Measurements from ENCODE around the gene PIGS. TPM values are rescaled to one million over a fixed set of nuclear protein-coding genes. Genes with fewer than 3 reads are reported as not detected.

The PIGS gene
- total RNA-seq, 1 donor from 2014 or later: 71.5 TPM

DNA sequence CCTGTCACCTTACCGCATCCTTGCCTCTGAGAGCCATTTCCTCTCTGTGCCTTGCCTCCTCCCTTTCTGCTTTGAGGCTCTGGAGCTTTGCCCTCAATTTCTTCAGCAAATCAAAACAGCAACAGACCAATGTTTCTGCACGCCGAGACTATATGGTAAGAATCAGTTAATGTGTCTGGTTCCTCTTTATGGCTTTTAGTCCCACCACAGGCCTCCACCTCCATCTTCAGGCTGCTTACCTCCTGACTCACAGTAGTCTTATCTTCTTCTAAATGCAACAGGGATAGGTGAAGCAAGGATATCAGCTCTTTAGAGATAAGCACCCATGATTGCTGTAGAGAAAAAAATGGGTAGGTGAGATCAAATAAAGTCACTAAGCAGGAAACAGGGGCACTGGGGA is 14.5 kb upstream of the PIGS start:
- FAIRE-seq (no peak), DNase-seq (ENCODE audit: low read depth) (no peak)
- Histone ChIP-seq H3K79me2 (ENCODE audit: insufficient read depth, low read length) (no peaks in the 10 kb centered on the region), H3K4me1 (ENCODE audit: insufficient read depth, low read length) (no peaks in the 10 kb centered on the region), H3K9ac (ENCODE audit: low read length) (no peak overlapping the region), H3K27ac (ENCODE audit: low read depth, low read length) (no peak overlapping the region), H2AFZ (ENCODE audit: low read depth, low read length) (no peak overlapping the region), H3K27me3 (ENCODE audit: insufficient read depth, low read length) (no peaks in the 10 kb centered on the region), H4K20me1 (ENCODE audit: insufficient read depth, low read length) (no peaks in the 10 kb centered on the region), H3K9me3 (ENCODE audit: insufficient read depth, low read depth, low read length) (no peaks in the 10 kb centered on the region), H3K4me3 (ENCODE audit: insufficient read depth, low read depth, low read length) (no peak overlapping the region), H3K4me2 (ENCODE audit: low read length) (no peak overlapping the region), H3K36me3 (ENCODE audit: insufficient read depth, low read length) (peaks cover 44% of the 10 kb centered on the region)
- Mint-ChIP-seq H3K4me3 (ENCODE audit: unreplicated experiment) (no peak overlapping the region), H3K27me3 (ENCODE audit: low read depth, unreplicated experiment) (peaks cover 5% of the 10 kb centered on the region), H3K36me3 (ENCODE audit: low read depth, unreplicated experiment) (peaks cover 19% of the 10 kb centered on the region), H3K4me1 (ENCODE audit: low read depth, unreplicated experiment) (no peaks in the 10 kb centered on the region), H3K27ac (ENCODE audit: unreplicated experiment) (no peak overlapping the region), H3K9me3 (ENCODE audit: unreplicated experiment) (no peaks in the 10 kb centered on the region)
- TF ChIP-seq, protein P1, sequence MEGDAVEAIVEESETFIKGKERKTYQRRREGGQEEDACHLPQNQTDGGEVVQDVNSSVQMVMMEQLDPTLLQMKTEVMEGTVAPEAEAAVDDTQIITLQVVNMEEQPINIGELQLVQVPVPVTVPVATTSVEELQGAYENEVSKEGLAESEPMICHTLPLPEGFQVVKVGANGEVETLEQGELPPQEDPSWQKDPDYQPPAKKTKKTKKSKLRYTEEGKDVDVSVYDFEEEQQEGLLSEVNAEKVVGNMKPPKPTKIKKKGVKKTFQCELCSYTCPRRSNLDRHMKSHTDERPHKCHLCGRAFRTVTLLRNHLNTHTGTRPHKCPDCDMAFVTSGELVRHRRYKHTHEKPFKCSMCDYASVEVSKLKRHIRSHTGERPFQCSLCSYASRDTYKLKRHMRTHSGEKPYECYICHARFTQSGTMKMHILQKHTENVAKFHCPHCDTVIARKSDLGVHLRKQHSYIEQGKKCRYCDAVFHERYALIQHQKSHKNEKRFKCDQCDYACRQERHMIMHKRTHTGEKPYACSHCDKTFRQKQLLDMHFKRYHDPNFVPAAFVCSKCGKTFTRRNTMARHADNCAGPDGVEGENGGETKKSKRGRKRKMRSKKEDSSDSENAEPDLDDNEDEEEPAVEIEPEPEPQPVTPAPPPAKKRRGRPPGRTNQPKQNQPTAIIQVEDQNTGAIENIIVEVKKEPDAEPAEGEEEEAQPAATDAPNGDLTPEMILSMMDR (IDR thresholded peaks at IDR 0.05; ENCODE audit: insufficient read depth, low read depth, low read length): no peak
- TF ChIP-seq EZH2 (IDR thresholded peaks at IDR 0.05; ENCODE audit: insufficient read depth, low read length): no peak

DNA sequence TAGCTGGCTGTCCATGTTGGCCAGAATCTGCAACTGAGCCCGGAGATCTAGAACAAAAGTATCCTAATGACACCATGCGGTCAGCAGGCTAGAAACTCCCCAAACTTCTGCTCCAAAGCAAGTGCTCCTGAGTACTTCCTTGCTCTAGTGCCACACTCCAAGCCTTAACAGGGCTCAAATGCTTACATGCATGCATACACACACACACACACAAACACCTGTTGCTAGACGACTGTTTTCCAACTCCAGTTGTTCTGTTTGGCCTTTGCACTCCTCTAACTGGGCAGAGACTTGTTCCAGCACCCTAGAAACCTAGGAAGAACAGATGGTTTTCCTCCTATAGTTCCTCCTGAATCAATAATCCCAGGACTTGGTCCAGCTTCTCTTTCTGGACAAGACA is 13.1 kb upstream of the PIGS start:
- DNase-seq (ENCODE audit: low read depth): no peak
- no peak overlapping the region for H3K4me3 ChIP-seq (ENCODE audit: insufficient read depth, low read depth, low read length)
- no peak overlapping the region for H3K4me2 ChIP-seq (ENCODE audit: low read length)
- H3K4me3 Mint-ChIP-seq (ENCODE audit: unreplicated experiment): no peak overlapping the region
- peaks cover 47% of the 10 kb centered on the region for H3K36me3 ChIP-seq (ENCODE audit: insufficient read depth, low read length)
- no peak overlapping the region for H3K27ac Mint-ChIP-seq (ENCODE audit: unreplicated experiment)
- H3K9me3 ChIP-seq (ENCODE audit: insufficient read depth, low read depth, low read length): no peaks in the 10 kb centered on the region
- peaks cover 5% of the 10 kb centered on the region for H3K27me3 Mint-ChIP-seq (ENCODE audit: low read depth, unreplicated experiment)
- H2AFZ ChIP-seq (ENCODE audit: low read depth, low read length): no peak overlapping the region
- no peaks in the 10 kb centered on the region for H3K79me2 ChIP-seq (ENCODE audit: insufficient read depth, low read length)
- H3K27ac ChIP-seq (ENCODE audit: low read depth, low read length): no peak overlapping the region
- no peaks in the 10 kb centered on the region for H3K4me1 Mint-ChIP-seq (ENCODE audit: low read depth, unreplicated experiment)
- no peaks in the 10 kb centered on the region for H3K9me3 Mint-ChIP-seq (ENCODE audit: unreplicated experiment)
- H4K20me1 ChIP-seq (ENCODE audit: insufficient read depth, low read length): no peaks in the 10 kb centered on the region
- FAIRE-seq: no peak
- no peaks in the 10 kb centered on the region for H3K4me1 ChIP-seq (ENCODE audit: insufficient read depth, low read length)
- no peak overlapping the region for H3K9ac ChIP-seq (ENCODE audit: low read length)
- H3K36me3 Mint-ChIP-seq (ENCODE audit: low read depth, unreplicated experiment): peaks cover 24% of the 10 kb centered on the region
- no peaks in the 10 kb centered on the region for H3K27me3 ChIP-seq (ENCODE audit: insufficient read depth, low read length)
- TF ChIP-seq EZH2 (IDR thresholded peaks at IDR 0.05; ENCODE audit: insufficient read depth, low read length): no peak
- TF ChIP-seq, protein P1 (IDR thresholded peaks at IDR 0.05; ENCODE audit: insufficient read depth, low read depth, low read length): no peak

DNA sequence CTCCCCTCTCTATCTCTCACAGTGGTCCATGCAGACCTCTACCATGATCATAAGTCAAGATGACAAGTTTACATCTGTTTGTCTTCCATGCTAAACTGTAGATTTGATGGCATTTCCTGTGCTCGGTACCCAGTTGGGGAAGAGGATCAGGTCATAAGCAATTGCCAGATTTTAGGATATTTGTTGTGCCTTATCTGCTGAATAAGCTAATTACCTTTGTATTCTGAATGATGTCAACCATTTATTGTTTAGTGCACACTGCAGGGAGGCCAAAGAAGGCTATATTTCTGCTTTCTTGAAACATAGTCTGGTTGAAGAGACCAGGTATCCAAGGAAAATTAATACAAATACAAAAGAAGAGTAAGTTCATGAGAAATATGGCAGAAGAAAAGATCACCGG is 11.2 kb upstream of the PIGS start:
- Histone ChIP-seq H3K36me3 (ENCODE audit: insufficient read depth, low read length) (peaks cover 60% of the 10 kb centered on the region), H3K9ac (ENCODE audit: low read length) (no peak overlapping the region), H3K4me2 (ENCODE audit: low read length) (no peak overlapping the region), H3K79me2 (ENCODE audit: insufficient read depth, low read length) (no peaks in the 10 kb centered on the region), H3K4me1 (ENCODE audit: insufficient read depth, low read length) (no peaks in the 10 kb centered on the region), H3K4me3 (ENCODE audit: insufficient read depth, low read depth, low read length) (no peak overlapping the region), H2AFZ (ENCODE audit: low read depth, low read length) (no peak overlapping the region), H3K9me3 (ENCODE audit: insufficient read depth, low read depth, low read length) (no peaks in the 10 kb centered on the region), H3K27me3 (ENCODE audit: insufficient read depth, low read length) (no peaks in the 10 kb centered on the region), H4K20me1 (ENCODE audit: insufficient read depth, low read length) (no peaks in the 10 kb centered on the region), H3K27ac (ENCODE audit: low read depth, low read length) (no peak overlapping the region)
- Mint-ChIP-seq H3K27me3 (ENCODE audit: low read depth, unreplicated experiment) (peaks cover 5% of the 10 kb centered on the region), H3K4me1 (ENCODE audit: low read depth, unreplicated experiment) (no peaks in the 10 kb centered on the region), H3K4me3 (ENCODE audit: unreplicated experiment) (no peak overlapping the region), H3K36me3 (ENCODE audit: low read depth, unreplicated experiment) (peaks cover 28% of the 10 kb centered on the region), H3K9me3 (ENCODE audit: unreplicated experiment) (no peaks in the 10 kb centered on the region), H3K27ac (ENCODE audit: unreplicated experiment) (no peak overlapping the region)
- FAIRE-seq: no peak
- no peak for DNase-seq (ENCODE audit: low read depth)
- TF ChIP-seq EZH2 (IDR thresholded peaks at IDR 0.05; ENCODE audit: insufficient read depth, low read length): no peak
- TF ChIP-seq, protein P1 (IDR thresholded peaks at IDR 0.05; ENCODE audit: insufficient read depth, low read depth, low read length): no peak
